HG02840 (cell line): ENCODE results near the gene ARIH2.
"Not testable (repeated sequence)": the region's sequence is repeated elsewhere in the genome, so short reads cannot be mapped to it uniquely, and the experiment has no call there.

Experiments
- ATAC-seq: cut with Tn5 transposase; IDR thresholded peaks from one replicate; pipeline ENCODE4 v1.9.1; 2021; ENCODE audit warnings: mild to moderate bottlenecking, moderate library complexity, moderate number of reproducible peaks; ENCODE audit not compliant: unreplicated experiment, low FRiP score

ARIH2 gene

GRCh38 chr3:48918388-48919214 is at the start of gene ARIH2:
ARIH2 (plus strand) TSS chr3:48918842; CDS start chr3:48927559, 8,717 bp downstream.
- ATAC-seq = peak; percentile 74

DNA sequence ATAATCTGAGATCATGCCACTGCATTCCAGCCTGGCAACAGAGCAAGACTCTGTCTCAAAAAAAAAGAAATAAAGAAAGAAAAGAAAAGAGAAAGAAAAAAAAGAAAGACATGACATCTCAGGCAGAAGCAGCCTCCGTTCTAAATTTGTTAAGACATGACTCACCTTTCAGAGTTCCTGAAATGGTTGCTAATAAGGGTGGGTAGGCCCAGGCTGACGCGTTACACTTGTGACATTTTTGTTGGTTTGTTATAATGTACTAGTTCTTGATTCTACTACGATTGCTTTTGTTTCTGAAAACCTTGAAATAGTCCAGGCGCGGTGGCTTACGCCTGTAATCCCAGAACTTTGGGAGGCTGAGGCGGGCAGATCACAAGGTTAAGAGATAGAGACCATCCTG is 41.0 kb upstream of the ARIH2 start:
- ATAC-seq = no peak

DNA sequence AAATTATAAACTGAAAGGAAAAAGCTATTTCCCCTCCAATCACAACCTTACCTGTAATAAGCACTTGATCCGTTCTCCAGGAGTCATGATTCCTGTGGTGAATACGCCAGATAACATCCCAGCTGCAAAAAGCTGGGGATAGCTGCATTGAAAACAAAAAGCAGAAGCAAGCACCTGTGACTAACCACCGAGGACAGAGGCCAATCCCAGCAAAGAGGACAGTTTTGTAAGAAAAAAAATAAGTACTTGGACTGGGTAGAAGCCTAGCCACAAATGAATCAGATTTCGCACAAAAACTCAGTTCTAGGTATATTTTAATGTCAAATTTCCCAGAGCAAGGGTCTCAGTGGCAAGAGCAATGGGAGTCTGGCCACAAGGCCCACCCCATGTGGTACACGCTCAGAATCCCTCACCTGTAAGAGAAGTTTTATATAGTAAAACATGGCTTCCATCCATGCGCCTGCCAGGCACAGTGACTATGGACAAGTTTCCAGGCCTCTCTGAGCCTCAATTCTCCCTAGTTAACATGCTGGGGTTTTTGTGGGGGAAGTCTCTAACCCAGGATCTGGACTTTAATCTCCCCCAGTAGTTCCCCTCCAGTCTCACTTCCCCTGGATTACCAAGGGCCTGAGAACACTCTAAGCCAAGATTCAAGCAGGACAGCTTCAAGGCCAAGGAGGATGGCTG is 39.2 kb upstream of the ARIH2 start:
- no peak for ATAC-seq

DNA sequence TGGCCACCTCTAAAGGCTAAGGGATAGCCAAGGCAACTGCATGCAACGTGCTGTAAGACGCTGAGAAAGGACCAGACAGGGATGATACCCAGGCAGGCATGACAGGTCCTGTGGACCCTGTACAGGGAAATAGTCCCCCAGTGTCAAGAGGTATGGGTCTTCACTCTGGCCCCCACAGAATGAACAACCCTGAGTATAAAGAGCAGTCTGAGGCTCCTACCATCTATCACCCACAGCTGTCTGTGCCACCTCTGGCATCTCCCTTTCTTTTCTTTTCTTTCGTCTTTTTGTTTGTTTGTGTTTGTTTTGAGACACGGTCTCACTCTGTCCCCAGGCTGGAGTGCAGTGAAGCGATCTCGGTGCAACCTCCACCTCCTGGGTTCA is 38.7 kb upstream of the ARIH2 start:
- no peak for ATAC-seq

GRCh38 chr3:48881006-48881405 is 37.6 kb upstream of the ARIH2 start:
- no peak for ATAC-seq

DNA sequence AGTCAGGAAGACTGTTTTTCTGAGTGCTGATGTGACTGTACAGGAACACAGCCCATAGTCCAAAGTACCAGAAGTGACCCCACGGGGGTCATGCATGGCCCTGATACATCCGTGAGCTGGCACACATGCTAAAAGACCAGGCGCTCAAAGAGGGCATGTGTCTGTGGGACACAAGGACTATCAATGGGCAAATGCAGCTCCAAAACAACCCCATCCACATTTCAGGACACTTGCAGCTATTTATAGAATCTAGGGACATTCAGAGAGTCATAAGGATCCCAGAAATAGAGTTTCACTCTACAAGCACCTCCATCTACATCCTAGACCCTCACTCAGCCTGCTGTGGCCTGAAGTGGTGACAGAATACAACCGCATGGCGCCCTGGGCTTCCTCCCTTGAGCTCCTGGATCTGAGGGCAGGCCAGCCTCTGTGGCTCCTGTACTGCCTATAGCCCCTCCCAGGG is 37.0 kb upstream of the ARIH2 start:
- ATAC-seq = no peak

GRCh38 chr3:48885753-48886152 is 32.9 kb upstream of the ARIH2 start:
- no peak for ATAC-seq

DNA sequence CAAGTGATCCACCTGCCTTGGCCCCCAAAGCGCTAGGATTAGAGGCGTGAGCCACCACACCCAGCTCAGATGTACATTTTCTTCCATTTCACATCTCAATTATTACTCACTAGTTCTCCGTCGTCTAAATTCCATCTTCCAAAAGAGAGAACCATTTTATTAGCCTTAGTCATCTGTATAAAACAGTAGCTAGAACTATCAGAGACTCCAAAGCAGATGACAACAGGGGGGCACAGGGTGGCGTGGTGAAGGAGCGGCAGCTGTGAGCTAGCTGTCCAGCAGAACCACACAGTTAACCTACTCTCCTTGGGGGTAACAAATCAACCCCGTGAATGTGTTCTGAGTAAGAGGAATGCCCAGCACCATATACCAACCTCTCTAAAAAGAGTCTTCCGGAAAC is 27.0 kb upstream of the ARIH2 start:
- no peak for ATAC-seq

DNA sequence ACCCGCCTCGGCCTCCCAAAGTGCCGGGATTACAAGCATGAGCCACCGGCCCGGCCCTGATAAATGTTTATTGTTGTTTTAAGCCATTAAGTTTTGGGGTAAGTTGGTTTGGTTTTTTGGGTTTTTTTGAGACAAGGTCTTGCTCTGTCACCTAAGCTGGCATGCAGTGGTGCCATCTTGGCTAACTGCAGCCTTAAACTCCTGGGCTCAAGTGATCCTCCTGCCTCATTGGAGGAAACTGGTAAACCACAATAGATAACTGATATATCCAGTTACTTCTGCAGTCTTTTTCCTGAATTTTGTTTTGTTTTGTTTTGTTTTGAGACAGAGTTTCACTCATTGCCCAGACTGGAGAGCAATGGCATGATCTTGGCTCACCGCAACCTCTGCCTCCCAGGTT is 24.1 kb upstream of the ARIH2 start:
- ATAC-seq = no peak

DNA sequence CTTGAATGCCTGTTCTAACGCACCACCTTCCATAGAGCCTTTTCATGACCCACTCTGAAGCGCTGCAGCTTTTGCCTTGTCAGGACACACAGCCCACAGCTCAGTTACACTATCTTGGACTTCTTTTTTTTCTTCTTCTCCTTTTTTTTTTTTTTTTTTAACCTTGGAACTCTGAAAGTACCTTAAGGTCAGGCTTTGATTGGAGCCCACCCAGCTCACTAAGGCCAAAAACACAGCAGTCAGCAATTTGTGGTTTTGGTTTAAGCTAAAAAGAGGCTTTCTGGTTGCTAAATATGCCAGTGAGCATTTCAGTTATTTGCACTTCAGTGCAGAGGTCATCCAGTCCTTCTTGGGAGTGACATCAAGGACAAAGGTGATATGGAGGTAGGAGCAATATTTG is 21.7 kb upstream of the ARIH2 start:
- ATAC-seq = no peak

GRCh38 chr3:48897460-48898376 is 20.9 kb upstream of the ARIH2 start:
- ATAC-seq = no peak

DNA sequence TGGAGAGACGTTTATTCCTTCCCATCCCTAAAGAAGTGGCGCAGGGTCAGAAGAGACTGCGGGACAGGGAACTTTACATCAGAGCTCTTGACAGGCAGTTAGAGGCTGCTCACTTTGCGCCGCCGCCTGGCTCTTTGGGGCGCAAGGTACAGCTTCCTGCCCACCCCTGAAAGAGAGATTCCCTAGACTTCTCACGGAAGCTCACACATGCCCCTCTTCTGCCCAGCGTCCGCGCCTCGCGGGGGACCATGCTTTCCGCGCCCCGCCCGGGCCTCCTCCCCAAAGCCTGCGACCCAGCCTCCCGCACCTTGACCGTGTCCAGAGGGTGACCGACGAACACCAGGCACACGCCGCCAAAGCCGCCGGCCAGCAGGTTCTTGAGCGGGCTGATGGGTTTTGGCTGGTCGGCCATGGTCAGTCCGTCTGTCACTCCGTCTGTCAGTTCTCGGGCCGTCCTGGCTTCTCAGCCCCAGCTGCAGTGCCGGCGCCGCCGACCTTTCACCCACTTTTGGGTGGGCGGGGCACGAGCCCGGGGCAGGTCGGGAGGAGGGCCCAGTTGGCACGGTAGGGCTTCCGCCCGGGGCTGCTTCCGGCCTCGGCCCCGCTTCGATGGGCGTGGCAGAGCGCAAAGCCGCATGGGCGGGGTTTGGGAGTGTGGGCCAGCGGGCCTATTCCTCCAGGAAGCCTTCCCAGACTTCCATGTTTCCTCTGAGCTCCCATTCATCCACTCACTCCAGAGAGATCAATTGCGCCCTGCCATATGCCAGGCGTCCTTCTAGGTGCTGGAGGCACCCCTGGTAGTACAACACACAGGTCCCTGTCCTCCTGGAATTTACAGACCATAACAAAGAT is 20.0 kb upstream of the ARIH2 start, which contains the start of gene SLC25A20:
Gene SLC25A20 (minus strand): TSS at position 500 of the 852 bp plus-strand sequence. CDS start 88 bp downstream, at position 412.
- peak; percentile 82 for ATAC-seq

DNA sequence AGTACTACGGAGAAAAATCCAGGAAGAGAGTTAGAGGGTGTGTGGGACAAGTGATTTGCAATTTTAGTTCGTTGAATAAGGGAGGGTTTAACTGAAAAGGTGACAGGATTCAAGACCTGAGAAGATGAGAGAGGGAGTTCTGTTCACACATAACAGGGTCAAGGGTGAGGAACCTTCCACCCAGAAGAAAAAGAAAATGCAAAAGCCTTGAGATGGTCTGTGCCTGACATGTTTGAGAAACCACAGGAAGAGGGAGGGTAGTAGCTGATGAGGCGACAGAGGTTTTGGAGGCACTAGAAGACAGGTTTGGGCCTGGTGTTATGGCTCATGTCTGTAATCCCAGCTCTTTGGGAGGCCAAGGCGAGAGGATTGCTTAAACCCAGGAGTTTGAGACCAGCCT is 19.4 kb upstream of the ARIH2 start:
- ATAC-seq = no peak

GRCh38 chr3:48907026-48907425 is 11.6 kb upstream of the ARIH2 start:
- ATAC-seq = not testable (repeated sequence)

DNA sequence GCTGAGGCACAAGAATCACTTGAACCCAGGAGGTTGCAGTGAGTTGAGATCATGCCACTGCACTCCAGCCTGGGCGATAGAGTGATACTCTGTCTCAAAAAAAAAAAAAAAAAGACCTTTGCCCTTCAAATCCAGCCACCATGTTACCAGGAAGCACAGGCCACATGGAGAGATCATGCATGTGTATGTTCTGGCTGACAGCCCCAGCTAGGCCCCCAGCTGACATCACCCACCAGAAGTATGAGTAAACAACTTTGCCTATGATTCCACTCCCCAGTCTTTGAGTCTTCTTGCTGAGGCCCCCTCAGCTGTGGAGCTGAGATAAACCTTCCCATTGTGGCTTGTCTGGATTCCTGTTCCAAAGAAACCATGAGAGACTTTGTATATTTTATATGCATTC is 3.3 kb upstream of the ARIH2 start:
- no peak for ATAC-seq

DNA sequence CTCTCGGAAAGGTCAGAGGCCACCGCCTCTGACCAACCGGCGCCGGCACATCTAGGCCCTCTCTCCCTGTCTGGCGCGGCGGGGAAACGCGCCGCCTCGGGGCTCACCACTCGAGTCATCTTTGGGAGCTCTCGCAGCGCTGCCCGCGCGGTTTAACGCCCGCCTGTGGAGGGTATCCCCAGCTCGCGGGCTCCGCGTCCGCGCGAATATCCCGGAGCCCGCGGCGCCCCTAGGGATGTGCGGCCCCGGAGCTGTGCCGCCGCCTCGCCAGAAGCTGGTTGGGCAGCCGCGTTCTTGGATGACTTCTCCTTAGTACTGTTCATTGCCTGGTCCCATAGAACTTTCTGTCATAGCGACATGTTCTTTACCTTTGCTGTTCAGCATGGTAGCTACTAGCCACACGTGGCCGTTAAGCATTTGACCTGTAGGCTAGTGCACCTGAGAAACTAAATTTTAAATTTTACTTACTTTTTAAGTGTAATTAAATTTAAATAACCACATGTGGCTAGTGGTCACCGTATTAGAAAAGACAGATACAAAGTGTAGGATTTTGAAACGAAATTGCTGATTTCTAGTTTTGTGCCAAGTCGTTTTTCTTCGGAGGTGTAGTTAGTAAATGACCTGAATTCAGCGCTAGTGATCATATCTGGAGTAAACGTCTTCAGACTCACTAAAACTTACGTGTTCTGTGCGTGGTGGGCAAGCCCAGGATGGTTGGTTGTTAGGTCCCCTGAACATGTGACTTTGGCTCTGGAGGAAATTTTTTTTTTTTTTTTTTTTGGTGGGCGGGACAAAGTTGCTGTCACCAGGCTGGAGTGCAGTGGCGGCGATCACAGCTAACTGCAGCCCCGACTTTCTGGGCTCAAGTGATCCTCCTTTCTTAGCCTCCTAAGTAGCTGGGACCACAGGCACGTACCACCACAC is 835 bp downstream of the ARIH2 start:
- ATAC-seq = peak; percentile 24

DNA sequence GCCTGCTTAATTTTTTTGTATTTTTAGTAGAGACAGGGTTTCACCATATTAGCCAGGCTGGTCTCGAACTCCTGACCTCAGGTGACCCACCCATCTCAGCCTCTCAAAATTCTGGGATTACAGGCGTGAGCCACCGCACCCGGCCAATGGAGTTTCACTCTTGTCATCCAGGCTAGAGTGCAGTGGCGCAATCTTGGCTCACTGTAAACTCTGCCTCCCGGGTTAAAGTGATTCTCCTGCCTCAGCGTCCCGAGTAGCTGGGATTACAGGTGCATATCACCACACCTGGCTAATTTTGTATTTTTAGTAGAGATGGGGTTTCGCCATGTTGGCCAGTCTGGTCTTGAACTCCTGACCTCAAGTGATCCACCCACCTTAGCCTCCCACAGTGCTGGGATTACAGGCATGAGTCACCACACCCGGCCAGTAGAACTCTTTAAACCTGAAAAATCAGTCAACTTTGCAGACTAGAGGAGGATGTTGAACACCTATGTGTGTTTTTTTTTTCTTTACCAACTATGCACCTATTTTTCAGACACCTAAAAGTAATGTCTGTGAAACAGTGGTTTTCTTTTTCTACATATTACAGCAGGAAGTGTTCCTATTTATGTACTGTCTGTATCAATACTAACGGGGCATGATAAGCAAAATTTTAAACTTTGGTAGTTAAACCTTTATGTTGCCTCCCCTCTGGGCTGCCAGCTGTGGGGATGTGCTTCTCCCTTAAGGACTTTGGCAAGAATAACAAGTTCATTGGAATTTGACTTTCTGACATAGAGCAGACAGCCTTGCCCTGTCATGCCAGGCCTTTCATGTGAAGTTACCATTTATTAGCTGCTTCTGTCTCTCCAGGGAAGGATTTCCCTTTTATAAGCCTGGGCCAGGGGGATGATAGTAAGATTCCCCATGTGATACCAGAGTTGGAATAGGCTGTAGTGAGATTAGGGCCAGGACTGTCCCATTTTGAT is 8.1 kb downstream of the ARIH2 start:
- ATAC-seq = no peak

- ATAC-seq = no peak
These were observed 9.3 kb downstream of the ARIH2 start for GRCh38 chr3:48927928-48928327.
